Smooth muscle cell (in vitro differentiated cells): Measurements from ENCODE around the gene PXK. TPM values are rescaled to one million over a fixed set of nuclear protein-coding genes. Genes with fewer than 3 reads are reported as not detected.
"Not testable (repeated sequence)": the region's sequence is repeated elsewhere in the genome, so short reads cannot be mapped to it uniquely, and the experiment has no call there.

ENCODE experiments used
- DNase-seq: peaks from one replicate; lab custom pipeline; 2025; ENCODE audit not compliant: unreplicated experiment; lab: John Stamatoyannopoulos, UW
- H2AFZ ChIP-seq: fragments of 200-600 bp; sonication (generic); 2 replicates; pipeline ENCODE4 v1.6.0; 2016; ENCODE audit warnings: antibody characterized with exemption, low read depth, mild to moderate bottlenecking
- H3F3A ChIP-seq: fragments of 200-600 bp; sonication (generic); 2 replicates; pipeline ENCODE4 v1.6.0; 2017; ENCODE audit warnings: antibody characterized with exemption, low read depth
- H3K27ac ChIP-seq: fragments of 200-600 bp; sonication (generic); 2 replicates; pipeline ENCODE4 v1.5.1; 2016; ENCODE audit warnings: low read depth, mild to moderate bottlenecking
- H3K27me3 ChIP-seq: fragments of 200-600 bp; sonication (generic); 2 replicates; pipeline ENCODE4 v1.6.1; 2016; ENCODE audit warnings: low read depth, mild to moderate bottlenecking
- H3K36me3 ChIP-seq: fragments of 200-600 bp; sonication (generic); 2 replicates; pipeline ENCODE4 v1.5.1; 2016; ENCODE audit warnings: low read depth
- H3K4me1 ChIP-seq: fragments of 200-600 bp; sonication (generic); 2 replicates; pipeline ENCODE4 v1.5.1; 2016; ENCODE audit warnings: low read depth
- H3K4me2 ChIP-seq: fragments of 200-600 bp; sonication (generic); 2 replicates; pipeline ENCODE4 v1.6.0; 2016; ENCODE audit warnings: mild to moderate bottlenecking
- H3K4me3 ChIP-seq: fragments of 200-600 bp; sonication (generic); 2 replicates; pipeline ENCODE4 v1.5.1; 2016; ENCODE audit warnings: mild to moderate bottlenecking
- H3K79me2 ChIP-seq: fragments of 200-600 bp; sonication (generic); 2 replicates; pipeline ENCODE4 v1.6.0; 2016; ENCODE audit warnings: low read depth, mild to moderate bottlenecking
- H3K9ac ChIP-seq: fragments of 200-600 bp; sonication (generic); 2 replicates; pipeline ENCODE4 v1.6.0; 2016; ENCODE audit warnings: low read depth
- H3K9me3 ChIP-seq: fragments of 200-600 bp; sonication (generic); replicated peaks from 2 replicates; pipeline ENCODE4 v1.5.1; 2016; ENCODE audit warnings: low read depth
- H4K20me1 ChIP-seq: fragments of 200-600 bp; sonication (generic); 2 replicates; pipeline ENCODE4 v1.6.0; 2016; ENCODE audit warnings: low read depth
- WGBS: methylation state at CpG from one replicate; pipeline ENCODE4 v1.1.7; 2016; ENCODE audit warnings: low lambda C conversion rate; 5-methylcytosine and 5-hydroxymethylcytosine counted together
- polyA plus RNA-seq: library from polyadenylated mRNA; unstranded; fragments of >200 nt; fragmentation: Nextera tagmentation; extraction: Ambion mirVana; gene quantifications from 2 replicates; pipeline ENCODE4 v1.2.1, GENCODE V29; 2016
- total RNA-seq: library from RNA; depleted of rRNA; stranded (reverse); fragments of >200 nt; gene quantifications from 2 replicates; pipeline ENCODE4 v1.2.3, GENCODE V29; 2014
- TF ChIP-seq, protein P1 (sequence below): fragments of 200-600 bp; sonication (generic); IDR thresholded peaks from 2 replicates; pipeline ENCODE4 v1.5.1; 2017; ENCODE audit warnings: borderline replicate concordance, mild to moderate bottlenecking, antibody characterized with exemption; ENCODE audit not compliant: insufficient read depth, poor library complexity, severe bottlenecking

PXK gene
- total and polyA plus RNA-seq, 2 experiments from 2014 or later: 23.8 to 30.5 TPM

DNA sequence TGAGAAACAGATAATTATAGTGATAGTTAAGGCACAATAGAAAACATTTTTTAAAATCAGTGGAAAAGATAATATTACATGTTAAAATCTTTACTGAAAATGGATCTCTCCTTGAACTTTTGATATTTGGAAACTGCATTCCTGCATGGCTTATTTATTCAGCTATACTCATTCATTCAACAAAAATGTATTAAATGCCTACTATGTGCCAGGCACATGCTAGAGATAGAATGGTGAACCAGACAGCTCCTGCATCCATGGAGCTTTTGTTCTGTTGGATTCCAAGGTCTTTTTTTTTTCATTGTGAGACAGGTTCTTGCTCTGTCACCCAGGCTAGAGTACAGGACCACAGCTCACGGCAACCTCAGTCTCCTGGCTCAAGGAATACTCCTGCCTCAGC is 4.5 kb downstream of the PXK start:
- Histone ChIP-seq H4K20me1 (peaks cover 6% of the 10 kb centered on the region), H3K4me1 (peaks cover 19% of the 10 kb centered on the region), H3K9me3 (no peaks in the 10 kb centered on the region), H3F3A (no peaks in the 10 kb centered on the region), H3K36me3 (no peaks in the 10 kb centered on the region), H3K4me3 (no peak overlapping the region), H3K79me2 (peaks cover 59% of the 10 kb centered on the region), H3K9ac (no peak overlapping the region), H2AFZ (no peak overlapping the region), H3K27me3 (no peaks in the 10 kb centered on the region), H3K27ac (no peak overlapping the region), H3K4me2 (no peak overlapping the region)
- TF ChIP-seq, protein P1, sequence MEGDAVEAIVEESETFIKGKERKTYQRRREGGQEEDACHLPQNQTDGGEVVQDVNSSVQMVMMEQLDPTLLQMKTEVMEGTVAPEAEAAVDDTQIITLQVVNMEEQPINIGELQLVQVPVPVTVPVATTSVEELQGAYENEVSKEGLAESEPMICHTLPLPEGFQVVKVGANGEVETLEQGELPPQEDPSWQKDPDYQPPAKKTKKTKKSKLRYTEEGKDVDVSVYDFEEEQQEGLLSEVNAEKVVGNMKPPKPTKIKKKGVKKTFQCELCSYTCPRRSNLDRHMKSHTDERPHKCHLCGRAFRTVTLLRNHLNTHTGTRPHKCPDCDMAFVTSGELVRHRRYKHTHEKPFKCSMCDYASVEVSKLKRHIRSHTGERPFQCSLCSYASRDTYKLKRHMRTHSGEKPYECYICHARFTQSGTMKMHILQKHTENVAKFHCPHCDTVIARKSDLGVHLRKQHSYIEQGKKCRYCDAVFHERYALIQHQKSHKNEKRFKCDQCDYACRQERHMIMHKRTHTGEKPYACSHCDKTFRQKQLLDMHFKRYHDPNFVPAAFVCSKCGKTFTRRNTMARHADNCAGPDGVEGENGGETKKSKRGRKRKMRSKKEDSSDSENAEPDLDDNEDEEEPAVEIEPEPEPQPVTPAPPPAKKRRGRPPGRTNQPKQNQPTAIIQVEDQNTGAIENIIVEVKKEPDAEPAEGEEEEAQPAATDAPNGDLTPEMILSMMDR: no peak
- WGBS: 100% methylated on average over 1 of the region's 1 CpG
- DNase-seq: no peak

DNA sequence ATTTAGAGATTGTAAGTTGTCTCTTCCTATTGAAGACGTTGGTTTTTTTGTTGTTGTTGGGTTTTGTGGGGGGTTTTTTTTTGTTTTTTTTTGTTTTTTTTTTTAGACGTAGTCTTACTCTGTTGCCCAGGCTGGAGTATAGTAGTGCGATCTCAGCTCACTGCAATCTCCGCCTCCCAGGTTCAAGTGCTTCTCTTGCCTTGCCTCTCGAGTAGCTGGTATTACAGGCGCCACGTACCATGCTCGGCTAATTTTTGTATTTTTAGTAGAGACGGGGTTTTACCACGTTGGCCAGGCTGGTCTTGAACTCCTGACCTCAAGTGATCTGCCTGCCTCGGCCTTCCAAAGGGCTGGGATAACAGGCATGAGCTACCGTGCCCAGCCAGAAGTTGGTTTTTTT is 6.5 kb downstream of the PXK start:
- H3F3A ChIP-seq, H3K27ac ChIP-seq, H3K9me3 ChIP-seq, H2AFZ ChIP-seq, H3K36me3 ChIP-seq, H3K27me3 ChIP-seq, H3K4me3 ChIP-seq, H3K4me2 ChIP-seq, H3K9ac ChIP-seq, H3K4me1 ChIP-seq, DNase-seq: not testable (repeated sequence)
- H4K20me1 ChIP-seq: peaks cover 15% of the 10 kb centered on the region
- H3K79me2 ChIP-seq: peaks cover 65% of the 10 kb centered on the region
- WGBS: 97% methylated on average over 12 of the region's 12 CpGs

DNA sequence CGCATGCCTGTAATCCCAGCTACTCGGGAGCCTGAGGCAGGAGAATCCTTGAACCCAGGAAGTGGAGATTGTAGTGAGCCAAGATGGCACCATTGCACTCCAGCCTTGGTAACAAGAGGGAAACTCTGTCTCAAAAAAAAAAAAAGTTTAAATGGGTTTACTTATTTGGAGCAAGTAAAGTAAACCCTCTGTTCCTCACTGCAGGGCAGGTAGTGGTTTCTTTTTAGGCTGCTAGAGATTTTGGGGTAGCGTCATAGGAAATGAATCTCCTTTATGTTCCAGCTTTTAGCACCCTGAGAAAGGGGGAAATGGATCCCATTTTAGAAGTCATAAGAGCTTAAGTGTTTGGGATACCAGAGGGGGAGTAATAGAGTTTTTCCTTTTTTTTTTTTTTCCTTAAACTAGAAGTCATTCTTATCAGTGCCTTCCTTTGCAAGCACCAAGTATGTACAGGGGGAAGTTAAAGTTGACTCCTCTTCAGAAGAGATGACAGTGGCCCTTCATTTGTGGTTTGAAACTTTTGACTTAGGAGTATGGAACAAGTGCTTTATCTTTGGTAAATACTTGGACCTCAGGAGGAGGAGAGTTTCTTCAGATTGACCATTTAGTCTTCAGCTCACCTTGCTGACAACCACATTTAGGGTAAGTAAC is 8.0 kb downstream of the PXK start:
- Histone ChIP-seq H2AFZ (no peak overlapping the region), H3K36me3 (no peaks in the 10 kb centered on the region), H3K9me3 (no peaks in the 10 kb centered on the region), H3K4me2 (no peak overlapping the region), H3K79me2 (peaks cover 75% of the 10 kb centered on the region), H3K4me1 (no peaks in the 10 kb centered on the region), H3F3A (no peaks in the 10 kb centered on the region), H3K27me3 (no peaks in the 10 kb centered on the region), H3K9ac (no peak overlapping the region), H3K4me3 (no peak overlapping the region), H3K27ac (no peak overlapping the region), H4K20me1 (peaks cover 17% of the 10 kb centered on the region)
- 96% methylated on average over 3 of the region's 3 CpGs for WGBS
- TF ChIP-seq, protein P1: no peak
- DNase-seq: no peak

DNA sequence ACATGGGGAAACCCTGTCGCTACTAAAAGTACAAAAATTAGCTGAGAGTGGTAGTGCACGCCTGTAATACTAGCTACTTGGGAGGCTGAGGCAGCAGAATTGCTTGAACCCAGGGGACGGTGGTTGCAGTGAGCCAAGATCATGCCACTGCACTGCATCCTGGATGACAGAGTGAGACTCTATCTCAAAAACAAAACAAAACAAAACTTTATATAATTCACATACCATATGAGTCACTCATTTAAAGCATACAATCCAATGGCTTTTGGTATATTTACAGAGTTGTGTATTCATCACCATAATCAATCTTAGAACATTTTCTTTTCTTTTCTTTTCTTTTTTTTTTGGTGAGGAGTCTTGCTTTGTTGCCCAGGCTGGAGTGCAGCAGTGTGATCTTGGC is 8.7 kb downstream of the PXK start:
- H3K36me3 ChIP-seq: no peaks in the 10 kb centered on the region
- no peaks in the 10 kb centered on the region for H3F3A ChIP-seq
- no peak overlapping the region for H3K27ac ChIP-seq
- H3K27me3 ChIP-seq: no peaks in the 10 kb centered on the region
- H3K9ac ChIP-seq: no peak overlapping the region
- no peaks in the 10 kb centered on the region for H3K4me1 ChIP-seq
- H3K9me3 ChIP-seq: no peaks in the 10 kb centered on the region
- H3K4me3 ChIP-seq: no peak overlapping the region
- TF ChIP-seq, protein P1: no peak
- peaks cover 16% of the 10 kb centered on the region for H4K20me1 ChIP-seq
- WGBS: 88% methylated on average over 3 of the region's 3 CpGs
- no peak for DNase-seq
- H3K79me2 ChIP-seq: peaks cover 82% of the 10 kb centered on the region
- H3K4me2 ChIP-seq: no peak overlapping the region
- H2AFZ ChIP-seq: no peak overlapping the region
